ENCODE measurements around the gene GRAMD4.

Gene GRAMD4

DNA sequence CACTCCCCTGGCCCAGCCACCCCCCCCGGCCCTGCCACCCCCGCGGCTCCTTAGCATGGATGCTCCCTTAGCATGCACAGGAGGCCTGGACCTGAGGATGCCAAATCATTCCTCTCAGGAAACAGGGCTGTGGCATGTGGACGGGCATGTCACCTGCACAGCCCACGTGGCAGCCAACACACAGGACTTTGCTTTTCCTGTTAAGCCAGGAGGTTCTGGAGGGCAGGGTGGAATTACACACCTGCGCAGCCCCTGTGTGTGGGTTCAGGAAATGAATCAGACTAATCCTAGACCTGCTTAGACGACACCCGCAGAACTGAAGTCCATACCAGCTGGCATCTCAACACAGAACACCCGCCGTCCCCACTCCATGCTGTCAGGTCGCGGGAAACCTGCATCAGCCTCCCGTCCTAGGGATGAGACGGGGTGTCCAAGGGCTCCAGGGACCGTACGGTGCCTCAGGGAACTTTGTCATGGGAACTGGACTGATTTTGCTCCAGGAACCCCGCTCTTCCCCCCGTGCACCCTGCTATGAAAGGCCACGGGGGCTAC lies 107.7 kb downstream of the GRAMD4 start:
- ATAC-seq: peak in 1 of 2 donors; percentile 13

DNA sequence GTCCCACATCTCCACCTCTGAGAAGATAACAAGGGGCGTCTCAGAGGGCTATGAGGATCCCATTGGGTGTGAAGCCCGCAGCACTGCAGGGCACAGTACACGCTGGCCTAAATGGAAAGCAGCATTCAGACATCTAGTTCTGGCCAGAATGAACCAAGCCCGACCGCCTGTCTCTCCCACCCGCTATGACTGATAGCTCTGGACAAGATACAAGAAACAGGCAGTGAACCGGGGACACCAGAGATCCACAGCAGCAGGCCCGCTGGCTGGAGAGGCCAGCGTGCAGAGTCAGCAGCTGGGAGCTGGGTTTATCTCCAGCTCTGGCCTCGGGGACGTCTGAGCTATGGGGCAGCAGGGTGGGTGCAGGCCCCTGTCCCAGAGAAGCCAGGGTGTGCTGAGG lies 108.3 kb downstream of the GRAMD4 start:
- ATAC-seq: no peak
